Neural cell (in vitro differentiated cells): ENCODE data around the gene RPL41. TPM values are rescaled to one million over a fixed set of nuclear protein-coding genes. Genes with fewer than 3 reads are reported as not detected.

ENCODE experiments used
- H2AFZ ChIP-seq: fragments of 200-600, 300-800 bp; sonication (generic), shearing (Covaris generic); 2 replicates; pipeline ENCODE4 v1.6.0; 2014; ENCODE audit warnings: low read depth, mild to moderate bottlenecking, antibody characterized with exemption, low read length, moderate library complexity
- H3F3A ChIP-seq: fragments of 200-600 bp; shearing (Covaris generic); 2 replicates; pipeline ENCODE4 v1.6.1; 2016; ENCODE audit warnings: mild to moderate bottlenecking, moderate library complexity, mixed read lengths, antibody characterized with exemption, low read length; ENCODE audit not compliant: insufficient read depth, poor library complexity, severe bottlenecking
- H3K27ac ChIP-seq: fragments of 200-600, 300-800 bp; sonication (generic), shearing (Covaris generic); 2 replicates; pipeline ENCODE4 v1.5.1; 2014; ENCODE audit warnings: mild to moderate bottlenecking, low read length, moderate library complexity
- H3K27me3 ChIP-seq: fragments of 300-800, 200-600 bp; sonication (generic), shearing (Covaris generic); 2 replicates; pipeline ENCODE4 v1.6.0; 2014; ENCODE audit warnings: mild to moderate bottlenecking, low read depth, low read length, moderate library complexity; ENCODE audit not compliant: insufficient read depth
- H3K36me3 ChIP-seq: fragments of 300-800, 200-600 bp; sonication (generic), shearing (Covaris generic); 2 replicates; pipeline ENCODE4 v1.5.1; 2014; ENCODE audit warnings: mild to moderate bottlenecking, antibody characterized with exemption, low read length, moderate library complexity; ENCODE audit not compliant: insufficient read depth
- H3K4me2 ChIP-seq: fragments of 300-800, 200-600 bp; sonication (generic), shearing (Covaris generic); 2 replicates; pipeline ENCODE4 v1.6.0; 2014; ENCODE audit warnings: mild to moderate bottlenecking, low read length
- H3K4me3 ChIP-seq: fragments of 300-800, 200-600 bp; sonication (generic), shearing (Covaris generic); 2 replicates; pipeline ENCODE4 v1.5.1; 2014; ENCODE audit warnings: mild to moderate bottlenecking, low read length, moderate library complexity
- H3K79me2 ChIP-seq: fragments of 200-600 bp; shearing (Covaris generic); replicated peaks from 2 replicates; pipeline ENCODE4 v1.6.0; 2014; ENCODE audit warnings: mild to moderate bottlenecking, low read length, moderate library complexity; ENCODE audit not compliant: insufficient read depth
- H3K9ac ChIP-seq: fragments of 300-800, 200-600 bp; sonication (generic), shearing (Covaris generic); 2 replicates; pipeline ENCODE4 v1.6.1; 2016; ENCODE audit warnings: mild to moderate bottlenecking, low read length, mixed read lengths
- H3K9me2 ChIP-seq: fragments of 200-600 bp; shearing (Covaris generic); 2 replicates; pipeline ENCODE4 v1.6.1; 2016; ENCODE audit warnings: mild to moderate bottlenecking, low read length, mixed read lengths; ENCODE audit not compliant: insufficient read depth
- H3K9me3 ChIP-seq: fragments of 200-600, 300-800 bp; sonication (generic), shearing (Covaris generic); 2 replicates; pipeline ENCODE4 v1.6.1; 2016; ENCODE audit warnings: mild to moderate bottlenecking, mixed run types, low read length, moderate library complexity, mixed read lengths
- H4K20me1 ChIP-seq: fragments of 200-600 bp; shearing (Covaris generic); 2 replicates; pipeline ENCODE4 v1.6.1; 2016; ENCODE audit warnings: mild to moderate bottlenecking, mixed run types; ENCODE audit not compliant: insufficient read depth
- CTCF ChIP-seq: fragments of 450-650 bp; IDR thresholded peaks from 2 replicates; pipeline ENCODE4 v1.5.1; 2014; ENCODE audit warnings: antibody characterized with exemption, mild to moderate bottlenecking, moderate library complexity; ENCODE audit not compliant: poor library complexity, severe bottlenecking
- EP300 ChIP-seq: fragments of 450-650 bp; conservative IDR thresholded peaks from 2 replicates; pipeline ENCODE4 v1.6.1; 2014; ENCODE audit warnings: antibody characterized with exemption, mild to moderate bottlenecking, moderate library complexity; ENCODE audit not compliant: poor library complexity, severe bottlenecking
- EZH2 ChIP-seq: fragments of 200-600, 300-800 bp; shearing (Covaris generic), sonication (generic); IDR thresholded peaks from 2 replicates; pipeline ENCODE4 v1.6.1; 2014; ENCODE audit warnings: antibody characterized with exemption, low read length, borderline replicate concordance, mild to moderate bottlenecking; ENCODE audit not compliant: insufficient read depth, poor library complexity, severe bottlenecking
- MXI1 ChIP-seq: fragments of 450-650 bp; conservative IDR thresholded peaks from 2 replicates; pipeline ENCODE4 v1.6.1; 2014; ENCODE audit warnings: antibody characterized with exemption, mild to moderate bottlenecking; ENCODE audit not compliant: poor library complexity, severe bottlenecking
- POLR2AphosphoS5 ChIP-seq: IDR thresholded peaks from 2 replicates; pipeline ENCODE4 v1.6.1; 2012
- RAD21 ChIP-seq: fragments of 450-650 bp; conservative IDR thresholded peaks from 2 replicates; pipeline ENCODE4 v1.6.1; 2014; ENCODE audit warnings: antibody characterized with exemption, mild to moderate bottlenecking, moderate library complexity
- REST ChIP-seq: IDR thresholded peaks from 2 replicates; pipeline ENCODE4 v1.6.1; 2012; ENCODE audit warnings: borderline replicate concordance
- SMC3 ChIP-seq: fragments of 450-650 bp; conservative IDR thresholded peaks from 2 replicates; pipeline ENCODE4 v1.6.1; 2014; ENCODE audit warnings: antibody characterized with exemption, mild to moderate bottlenecking, moderate library complexity; ENCODE audit not compliant: poor library complexity
- TAF1 ChIP-seq: IDR thresholded peaks from 2 replicates; pipeline ENCODE4 v1.6.1; 2012; ENCODE audit warnings: low read depth
- polyA plus RNA-seq: library from polyadenylated mRNA; depleted of rRNA; stranded (reverse); fragments of >200 nt; gene quantifications from 2 replicates; pipeline ENCODE4 v1.2.3, GENCODE V29; 2014

Gene RPL41
- polyA plus RNA-seq, 1 donor from 2014 or later = 2,186 TPM

- Histone ChIP-seq H3K9ac (no peak overlapping the region), H3K27ac (no peak overlapping the region), H3K27me3 (no peaks in the 10 kb centered on the region), H3K4me2 (no peak overlapping the region), H3K79me2 (no peaks in the 10 kb centered on the region), H3K9me2 (no peaks in the 10 kb centered on the region), H3F3A (no peaks in the 10 kb centered on the region), H4K20me1 (no peaks in the 10 kb centered on the region), H3K9me3 (no peaks in the 10 kb centered on the region), H3K36me3 (no peaks in the 10 kb centered on the region), H2AFZ (no peak overlapping the region), H3K4me3 (no peak overlapping the region)
- TF ChIP-seq MXI1 (no peak), EP300 (no peak), POLR2AphosphoS5 (no peak), TAF1 (no peak), RAD21 (no peak), REST (no peak), CTCF (no peak), SMC3 (no peak), EZH2 (no peak)
Observed at GRCh38 chr12:56141946-56142784, 25.7 kb downstream of the RPL41 start.

- H2AFZ ChIP-seq = no peak overlapping the region
- H3K27me3 ChIP-seq = no peaks in the 10 kb centered on the region
- H3K9ac ChIP-seq = no peak overlapping the region
- H3K27ac ChIP-seq = no peak overlapping the region
- TF ChIP-seq POLR2AphosphoS5 (no peak), RAD21 (no peak), TAF1 (no peak), MXI1 (no peak), SMC3 (no peak), EP300 (no peak), CTCF (no peak)
- H3K4me3 ChIP-seq = no peak overlapping the region
- H3K9me3 ChIP-seq = no peaks in the 10 kb centered on the region
- H4K20me1 ChIP-seq = no peaks in the 10 kb centered on the region
- H3F3A ChIP-seq = no peaks in the 10 kb centered on the region
- no peaks in the 10 kb centered on the region for H3K79me2 ChIP-seq
- no peaks in the 10 kb centered on the region for H3K36me3 ChIP-seq
- no peak overlapping the region for H3K4me2 ChIP-seq
- H3K9me2 ChIP-seq = no peaks in the 10 kb centered on the region
Observed at GRCh38 chr12:56143217-56143616, 26.8 kb downstream of the RPL41 start.
